HCEC 1CT (cell line): ENCODE results near the gene DRAXIN.

Experiments
- DNase-seq: peaks from one replicate; pipeline ENCODE4 v3.0.0-alpha.2; 2017

Gene DRAXIN

DNA sequence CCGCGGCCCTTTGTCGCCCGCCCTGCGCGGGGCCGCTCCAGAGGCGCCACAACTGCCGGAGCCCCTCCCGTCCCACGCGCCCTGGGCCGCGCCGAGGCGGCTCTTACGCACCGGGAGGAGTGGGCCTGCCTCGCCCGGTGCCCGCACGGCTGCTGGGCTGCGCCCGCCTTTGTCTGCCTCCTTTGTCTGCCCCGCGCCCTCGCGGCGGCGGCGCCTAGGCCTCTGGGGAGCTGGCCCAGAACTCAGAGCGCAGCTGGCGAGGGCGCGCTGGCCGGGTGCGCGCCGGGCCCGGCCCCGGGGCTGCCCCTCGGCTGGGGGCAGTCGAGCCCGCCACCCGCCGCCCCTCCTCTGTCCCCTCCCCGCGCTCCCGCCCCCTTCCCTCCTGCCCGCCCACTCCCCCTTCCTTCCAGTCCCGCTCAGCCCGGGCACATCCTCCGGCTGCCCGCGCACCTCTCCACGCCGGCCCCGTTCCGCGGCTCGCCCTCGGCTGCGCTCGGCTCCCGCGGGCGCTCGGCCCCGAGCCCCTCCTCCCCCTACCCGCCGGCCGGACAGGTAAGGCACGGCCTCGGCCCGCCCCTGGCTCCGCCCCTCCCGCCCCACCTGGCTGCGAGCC is at the start of gene DRAXIN:
Gene DRAXIN, plus strand, starts transcription at position 409 of the 613 bp plus-strand sequence. CDS start 14,549 bp downstream, outside the sequence.
- DNase-seq = no peak

DNA sequence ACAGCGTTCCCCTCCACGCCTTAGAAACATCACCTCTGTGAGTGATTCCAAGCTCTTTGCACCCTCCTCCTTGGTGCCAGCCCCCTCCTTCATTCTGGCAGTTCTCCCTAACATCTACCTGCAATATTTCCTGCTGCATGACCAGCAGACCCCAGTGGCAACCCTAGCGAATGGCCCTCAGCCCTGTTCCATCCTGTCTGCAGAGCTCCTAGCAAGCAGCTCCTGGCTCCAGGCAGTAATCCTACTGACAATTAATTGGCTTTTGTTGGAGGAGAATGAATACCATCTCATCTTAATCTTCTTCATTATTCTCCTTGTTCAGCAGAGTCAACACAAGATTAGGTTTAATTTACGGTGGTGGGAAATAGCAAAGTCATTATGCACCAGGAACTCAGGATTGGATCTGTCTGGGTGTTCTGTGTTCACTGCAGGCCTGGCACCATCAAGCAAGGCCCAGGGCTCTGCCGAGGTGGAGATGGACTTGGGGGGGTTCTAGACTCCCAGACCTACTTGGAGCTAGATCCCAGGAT is 49.7 kb upstream of the DRAXIN start:
- no peak for DNase-seq

DNA sequence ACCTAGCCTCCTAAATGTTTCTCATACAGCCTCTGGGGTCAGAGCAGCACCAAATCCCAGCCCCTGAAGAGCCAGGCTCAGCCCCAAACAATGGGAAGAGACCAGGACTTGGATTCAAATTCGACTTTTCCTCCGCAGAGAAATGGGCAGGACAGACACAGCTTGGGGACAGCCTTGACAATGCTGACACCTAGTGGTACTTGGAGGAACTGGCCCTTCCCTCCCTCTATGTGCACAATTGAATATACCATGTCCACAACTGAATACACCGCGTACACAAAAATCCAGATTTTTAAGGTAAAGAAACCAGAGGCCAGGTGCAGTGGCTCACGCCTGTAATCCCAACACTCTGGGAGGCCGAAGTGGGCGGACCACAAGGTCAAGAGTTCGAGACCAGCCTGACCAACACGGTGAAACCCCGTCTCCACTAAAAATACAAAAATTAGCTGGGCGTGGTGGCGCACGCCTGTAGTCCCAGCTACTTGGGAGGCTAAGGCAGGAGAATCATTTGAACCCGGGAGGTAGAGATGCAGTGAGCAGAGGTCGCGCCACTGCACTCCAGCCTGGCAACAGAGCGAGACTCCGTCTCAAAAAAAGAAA is 49.0 kb upstream of the DRAXIN start:
- peak; percentile 41 for DNase-seq

- no peak for DNase-seq
Measured at GRCh38 chr1:11643782-11644181, 47.7 kb upstream of the DRAXIN start.

GRCh38 chr1:11645270-11645669 is 46.2 kb upstream of the DRAXIN start:
- DNase-seq = no peak

DNA sequence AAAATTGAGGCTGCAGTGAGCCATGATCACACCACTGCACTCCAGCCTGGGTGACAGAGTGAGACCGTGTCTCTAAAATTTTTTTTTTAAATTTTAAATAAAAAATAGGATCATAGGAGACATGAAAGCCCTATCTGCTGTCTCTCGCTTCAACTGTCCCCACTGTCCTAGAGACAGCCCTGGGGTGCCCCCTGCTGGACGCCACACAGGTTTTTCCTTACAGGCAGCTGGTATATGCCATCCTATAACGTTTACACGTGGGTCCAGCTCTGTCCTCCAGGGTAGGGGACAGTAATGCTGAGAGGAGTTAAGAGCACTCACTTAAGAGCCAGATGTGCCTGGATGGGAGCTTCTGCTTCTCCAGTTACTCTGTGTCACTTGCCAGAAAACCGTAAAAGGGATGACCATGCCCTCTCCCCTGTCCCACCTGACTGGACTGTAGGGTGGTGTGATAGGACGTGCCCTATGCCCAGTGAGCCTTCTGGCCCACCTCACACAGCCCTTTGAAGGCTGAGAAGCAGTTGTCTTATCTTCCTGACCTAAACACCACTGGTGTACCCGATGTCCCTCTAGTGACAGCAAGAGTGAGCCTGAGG is 45.7 kb upstream of the DRAXIN start:
- DNase-seq = peak; percentile 46

DNA sequence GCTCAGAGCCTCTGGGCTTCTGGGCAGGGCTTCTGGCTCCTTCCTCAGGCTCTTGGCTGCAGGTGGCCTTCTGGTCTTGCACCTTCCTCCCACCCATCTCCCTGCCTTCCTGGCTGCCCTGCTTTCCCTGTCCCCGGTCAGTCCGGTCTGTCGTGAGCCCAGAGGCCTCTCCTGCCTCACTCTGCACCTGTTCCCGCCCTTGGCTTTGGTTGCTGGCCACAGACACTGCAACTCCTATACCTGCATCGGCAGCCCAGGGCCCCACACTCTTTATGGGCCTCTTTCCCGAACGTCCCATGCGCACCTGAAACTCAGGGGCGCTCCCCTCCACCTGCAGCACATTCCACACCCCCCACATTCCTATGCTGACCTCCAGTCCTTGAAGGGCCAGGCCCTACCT is 45.2 kb upstream of the DRAXIN start:
- no peak for DNase-seq

DNA sequence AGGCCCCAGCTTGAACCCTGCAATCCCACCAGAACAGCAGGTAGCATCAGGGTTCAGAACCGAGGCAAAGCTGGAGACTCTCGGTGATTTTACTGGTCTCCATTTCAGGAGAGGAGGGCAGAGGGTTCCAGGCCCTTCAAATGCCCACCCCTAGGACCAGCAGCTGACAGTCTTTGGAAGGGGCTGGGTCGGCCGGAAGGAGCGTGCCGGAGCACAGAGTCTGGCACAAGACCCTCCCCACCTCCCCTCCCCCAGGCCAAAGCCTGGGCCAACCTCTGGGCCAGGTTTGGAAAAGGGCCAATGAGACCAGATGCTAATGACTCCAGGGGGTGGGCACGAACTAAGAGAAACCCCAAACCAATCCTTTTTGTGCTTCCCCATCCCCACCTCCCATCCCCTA is 44.2 kb upstream of the DRAXIN start:
- no peak for DNase-seq

DNA sequence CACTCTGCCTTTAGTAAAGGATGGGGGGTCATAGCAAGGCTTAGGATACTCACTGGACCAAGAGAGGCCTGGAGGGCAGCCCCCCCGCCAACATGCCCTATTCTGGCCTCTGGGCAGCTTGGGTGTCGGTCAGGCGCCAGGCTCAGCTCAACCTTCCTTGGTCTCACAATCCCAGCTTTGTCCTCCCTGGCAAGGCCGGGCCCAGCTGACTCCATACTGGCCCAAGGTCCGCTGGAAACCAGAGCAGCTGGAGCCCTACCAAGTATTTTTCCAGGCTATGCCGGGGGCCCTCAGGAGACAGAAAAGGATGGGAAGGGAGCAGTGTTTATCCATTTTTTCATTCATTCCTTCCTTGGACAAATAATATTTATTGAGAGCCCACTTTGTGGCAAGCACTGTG is 43.5 kb upstream of the DRAXIN start:
- DNase-seq = no peak

- no peak for DNase-seq
Measured at GRCh38 chr1:11648732-11649158, 42.8 kb upstream of the DRAXIN start.

- no peak for DNase-seq
Measured at GRCh38 chr1:11649237-11649623, 42.3 kb upstream of the DRAXIN start.

DNA sequence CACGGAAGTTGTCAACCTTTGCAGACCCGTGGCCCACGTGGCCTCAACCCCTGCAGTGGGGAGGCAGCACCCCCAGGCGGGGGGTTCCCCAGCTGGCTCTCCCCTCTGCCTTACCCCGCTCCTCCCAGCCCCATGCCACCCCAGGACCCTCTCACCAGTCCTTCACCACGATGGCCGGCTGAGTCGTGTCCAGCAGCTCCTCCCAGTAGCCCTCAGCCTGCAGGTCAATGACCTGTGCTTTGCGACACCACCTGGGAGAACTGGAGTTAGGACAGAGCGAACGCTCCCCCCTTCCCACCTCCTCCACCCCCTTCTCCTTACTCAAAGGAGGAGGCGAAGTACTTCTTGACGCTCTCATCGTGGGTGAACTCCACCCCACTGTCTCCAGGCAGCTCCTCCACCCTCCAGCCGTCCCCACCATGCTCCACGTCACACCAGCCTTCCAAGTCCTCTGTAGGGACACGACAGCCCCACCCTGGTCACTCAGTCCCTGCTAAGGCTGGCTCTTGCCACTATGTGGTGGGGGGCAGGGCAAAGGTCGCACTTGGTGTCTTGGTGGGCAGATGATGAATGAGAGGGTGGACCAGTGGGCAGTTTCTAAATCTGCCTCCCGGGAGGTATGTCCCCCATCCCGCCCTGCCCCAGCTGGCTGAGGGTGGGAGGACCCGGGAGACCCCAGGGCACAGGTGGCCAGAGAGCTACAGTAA is 41.7 kb upstream of the DRAXIN start:
- no peak for DNase-seq

GRCh38 chr1:11650331-11650991 is 41.0 kb upstream of the DRAXIN start:
- DNase-seq = peak; percentile 34

DNA sequence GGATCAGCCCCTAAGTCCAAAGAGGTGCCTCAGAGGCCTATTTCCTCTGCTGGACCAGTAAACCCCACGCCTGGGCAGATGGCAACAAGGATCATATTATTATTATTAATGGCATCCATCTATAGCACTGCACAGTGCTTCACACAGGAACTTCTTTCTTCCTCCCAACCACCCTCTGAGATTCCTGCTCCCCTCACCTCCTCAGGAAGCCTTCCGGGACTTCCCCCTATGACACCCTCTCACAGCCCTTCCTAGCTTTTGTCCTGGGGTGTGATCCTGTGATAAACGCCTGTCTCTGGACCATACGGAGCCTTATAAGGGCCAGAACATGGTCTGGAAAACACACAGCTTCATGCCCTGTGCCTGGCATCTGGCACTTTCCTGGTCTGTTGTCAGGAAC is 40.5 kb upstream of the DRAXIN start:
- no peak for DNase-seq

GRCh38 chr1:11652203-11652780 is 39.2 kb upstream of the DRAXIN start:
- no peak for DNase-seq

DNA sequence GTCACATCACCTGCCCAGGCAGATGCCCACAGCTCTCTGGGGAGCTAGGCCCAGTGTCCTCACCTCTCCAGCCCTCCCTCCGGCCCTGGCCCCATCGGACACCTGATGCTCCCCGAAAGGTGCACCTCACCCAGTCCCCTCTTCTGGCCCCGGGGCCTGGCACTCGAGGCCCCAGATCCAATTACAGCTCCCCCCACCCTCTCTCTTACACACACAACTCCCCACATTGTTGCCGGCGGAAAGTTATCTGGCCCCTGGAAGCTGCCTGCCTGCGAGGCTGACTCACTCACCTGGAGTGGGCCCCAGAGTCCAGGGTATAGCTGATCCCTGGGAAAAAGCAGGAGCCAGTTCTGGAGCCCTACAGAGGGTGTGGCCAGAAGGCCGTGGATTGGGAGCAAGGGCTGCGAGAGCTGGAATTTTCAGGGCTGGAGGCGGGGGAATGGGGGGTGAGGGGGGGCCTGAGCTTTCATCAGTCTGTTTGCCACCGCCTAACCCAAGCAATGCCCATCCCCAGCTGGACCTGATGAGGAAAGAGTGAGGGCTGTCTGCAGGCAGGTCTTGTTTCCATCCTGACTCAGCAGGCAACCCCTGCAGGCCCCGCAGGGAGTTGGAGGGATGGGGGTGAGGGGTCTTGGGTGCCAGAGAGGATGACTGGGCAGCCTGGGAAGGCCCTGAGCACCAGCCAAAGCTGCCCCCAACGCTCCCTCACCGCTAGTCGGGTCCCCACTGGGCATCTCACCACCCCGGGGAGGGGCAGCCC is 38.2 kb upstream of the DRAXIN start:
- no peak for DNase-seq

- DNase-seq = no peak
Measured at GRCh38 chr1:11653861-11654136, 37.7 kb upstream of the DRAXIN start.

DNA sequence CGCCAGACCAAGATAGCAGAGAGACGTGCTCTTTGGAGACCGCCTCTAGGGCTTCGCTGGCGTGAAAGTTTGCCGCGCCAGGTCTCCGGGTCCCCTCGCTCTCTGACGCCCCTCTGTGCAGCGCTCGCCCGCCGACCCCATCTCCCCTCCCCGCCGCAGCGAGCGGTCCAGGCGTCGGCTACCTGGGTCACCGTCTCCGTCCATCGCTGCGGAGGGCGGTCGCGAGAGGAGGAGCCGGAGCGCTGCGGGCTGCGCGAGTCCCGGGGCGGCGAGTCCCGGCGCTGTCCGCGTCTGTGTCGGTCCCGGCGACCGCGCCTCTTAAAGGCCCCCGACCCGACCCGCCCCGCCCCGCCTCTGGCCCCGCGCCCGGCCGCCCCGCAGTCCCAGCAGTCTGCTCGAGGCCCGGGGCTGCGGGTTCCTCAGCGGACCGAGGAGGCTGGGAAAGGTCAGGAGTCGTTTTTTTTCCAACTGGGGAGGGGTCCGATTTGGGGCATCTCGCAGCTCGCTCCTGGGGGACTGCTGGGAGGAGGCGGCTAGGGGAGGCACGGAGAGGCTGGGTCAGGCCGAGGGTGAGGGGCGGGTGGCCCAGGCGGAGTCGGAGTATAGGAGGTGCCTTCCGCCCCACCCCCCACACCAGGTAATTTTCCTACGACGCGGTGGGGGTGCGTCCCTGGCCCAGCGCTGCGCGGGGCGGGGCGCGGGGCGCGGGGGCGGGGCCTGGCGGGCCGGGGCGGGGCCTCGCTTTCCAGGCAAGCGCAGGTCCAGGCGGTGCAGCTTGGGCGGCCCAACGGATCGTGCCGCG is 37.2 kb upstream of the DRAXIN start, which contains the start of the genes FBXO2 and FBXO44:
Gene FBXO2, minus strand, starts transcription at position 293 of the 802 bp plus-strand sequence. Its CDS starts 89 bp downstream, at position 204.
Gene FBXO44, plus strand, starts transcription at position 741 of the 802 bp plus-strand sequence. CDS start 959 bp downstream, outside the sequence.
- DNase-seq = peak; percentile 7

GRCh38 chr1:11654939-11655808 is 36.3 kb upstream of the DRAXIN start:
- DNase-seq = no peak

DNA sequence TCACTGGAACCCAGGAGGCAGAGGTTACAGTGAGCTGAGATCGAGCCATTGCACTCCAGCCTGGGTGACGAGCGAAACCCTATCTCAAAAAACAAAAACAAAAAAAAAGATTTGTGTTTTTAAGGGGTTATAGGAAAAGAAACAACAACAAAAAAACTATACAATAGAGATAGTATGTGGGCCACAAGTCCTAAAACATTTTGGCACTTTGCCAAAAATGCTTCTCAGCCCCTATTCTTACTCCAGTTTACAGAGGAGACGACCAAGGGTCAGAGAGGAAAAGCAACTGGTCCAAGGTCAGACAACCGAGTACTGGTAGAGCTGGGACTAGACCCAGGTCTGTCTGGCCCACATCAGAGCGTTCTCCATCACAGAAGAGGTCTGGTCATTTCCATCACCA is 33.9 kb upstream of the DRAXIN start:
- no peak for DNase-seq
